GM15510 (cell line): ENCODE measurements around the gene DUSP15.

ENCODE experiments used
- POLR2A ChIP-seq: IDR thresholded peaks from 3 replicates; pipeline ENCODE4 v1.6.1; 2011; ENCODE audit warnings: borderline replicate concordance; ENCODE audit not compliant: insufficient read length; ENCODE audit errors: extremely low read depth

Gene DUSP15, protein sequence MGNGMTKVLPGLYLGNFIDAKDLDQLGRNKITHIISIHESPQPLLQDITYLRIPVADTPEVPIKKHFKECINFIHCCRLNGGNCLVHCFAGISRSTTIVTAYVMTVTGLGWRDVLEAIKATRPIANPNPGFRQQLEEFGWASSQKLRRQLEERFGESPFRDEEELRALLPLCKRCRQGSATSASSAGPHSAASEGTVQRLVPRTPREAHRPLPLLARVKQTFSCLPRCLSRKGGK

GRCh38 chr20:31869942-31870725 is at the start of gene DUSP15, which contains the start of gene TTLL9:
DUSP15 (minus strand) TSS chr20:31870527; CDS start chr20:31870337, 190 bp downstream.
TTLL9 (plus strand) TSS chr20:31870634; CDS start chr20:31871127, 493 bp downstream.
- TF ChIP-seq POLR2A: no peak

DNA sequence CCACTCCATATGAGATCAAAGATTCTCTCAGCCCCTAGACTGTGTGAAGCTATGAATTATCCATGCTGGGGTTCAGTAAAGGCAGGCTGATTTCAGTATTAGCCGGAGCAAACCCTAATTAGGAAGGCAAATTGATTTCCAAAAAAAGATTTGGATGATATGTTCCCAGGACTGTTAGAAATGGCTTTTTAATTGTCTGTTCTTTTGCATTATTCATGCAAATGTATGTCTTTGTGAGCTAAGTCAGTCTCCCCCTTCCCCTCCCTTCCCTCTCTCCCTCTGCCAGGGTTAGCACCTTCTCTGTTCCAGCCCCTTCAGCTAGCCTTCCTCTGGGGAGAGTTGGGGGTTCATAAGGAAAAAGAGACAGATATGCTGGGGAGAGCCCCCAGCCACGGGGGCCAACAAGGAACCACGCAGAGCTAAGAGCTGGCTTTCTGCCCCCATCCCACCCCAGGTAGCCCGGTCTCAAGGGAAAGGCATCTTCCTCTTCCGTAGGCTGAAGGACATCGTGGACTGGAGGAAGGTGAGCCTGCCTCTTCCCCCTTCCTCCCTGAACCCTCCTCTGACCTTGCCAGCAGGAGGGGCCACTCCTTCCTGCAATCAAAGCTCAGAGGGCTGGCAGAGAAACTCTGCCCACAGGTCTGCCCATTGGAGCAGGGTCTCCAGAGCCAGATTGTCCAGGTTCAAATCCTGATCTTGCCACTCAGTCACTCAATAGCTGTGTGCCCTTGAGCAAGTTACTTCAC is 49.3 kb upstream of the DUSP15 start:
- TF ChIP-seq POLR2A: no peak

DNA sequence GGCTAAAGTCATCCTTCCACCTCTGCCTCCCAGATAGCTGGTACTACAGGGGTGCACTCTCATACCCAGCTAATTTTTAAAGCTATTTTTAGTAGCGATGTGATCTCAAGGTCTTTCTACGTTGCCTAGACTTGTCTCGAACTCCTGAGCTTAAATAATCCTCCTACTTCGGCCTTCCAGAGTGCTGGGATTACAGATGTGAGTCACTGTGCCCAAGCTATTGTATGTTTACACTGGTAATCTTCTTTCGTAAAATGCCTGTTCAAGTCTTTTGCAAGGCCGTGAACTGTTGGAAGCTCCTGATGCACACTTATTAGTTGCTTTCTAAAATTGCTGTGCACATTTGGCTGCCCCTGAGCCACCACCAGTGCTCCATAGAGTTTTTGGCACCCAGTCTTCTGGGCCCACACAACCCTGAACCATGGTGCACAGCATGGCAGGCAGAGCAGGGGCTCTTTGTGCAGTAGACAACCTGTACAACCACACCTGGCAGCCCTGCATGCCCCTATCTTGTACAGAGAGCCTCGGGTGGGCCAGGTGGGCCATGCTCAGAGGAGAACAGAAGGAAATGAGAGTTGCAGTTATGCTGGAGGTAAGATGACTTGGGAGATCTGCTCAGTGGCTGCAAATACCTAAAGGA is 48.3 kb upstream of the DUSP15 start:
- TF ChIP-seq POLR2A: no peak

- no peak for TF ChIP-seq POLR2A
Observed at GRCh38 chr20:31916708-31917107, 46.4 kb upstream of the DUSP15 start.

- no peak for TF ChIP-seq POLR2A
Observed at GRCh38 chr20:31915491-31916280, 45.4 kb upstream of the DUSP15 start.

DNA sequence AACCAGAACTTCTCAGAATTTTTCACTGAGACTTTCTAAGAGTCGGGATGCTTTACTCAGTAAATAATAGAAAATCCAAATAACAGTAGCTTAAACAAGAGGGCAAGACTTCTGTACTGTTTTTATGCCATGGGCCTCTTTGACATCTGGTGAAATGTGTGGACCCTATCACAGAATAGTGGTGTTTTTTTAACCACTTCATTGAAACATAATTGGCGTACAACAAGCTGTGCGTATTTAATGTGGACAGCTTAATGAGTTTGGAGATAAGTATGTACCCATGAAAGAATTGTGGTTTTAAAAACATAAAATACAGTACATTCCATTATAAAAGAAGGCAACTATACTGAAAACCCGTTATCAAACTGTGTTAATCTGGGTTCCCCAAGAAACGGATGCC is 43.8 kb upstream of the DUSP15 start:
- no peak for TF ChIP-seq POLR2A

GRCh38 chr20:31913431-31914157 is 43.3 kb upstream of the DUSP15 start:
- no peak for TF ChIP-seq POLR2A

GRCh38 chr20:31910071-31910803 is 39.9 kb upstream of the DUSP15 start:
- no peak for TF ChIP-seq POLR2A

DNA sequence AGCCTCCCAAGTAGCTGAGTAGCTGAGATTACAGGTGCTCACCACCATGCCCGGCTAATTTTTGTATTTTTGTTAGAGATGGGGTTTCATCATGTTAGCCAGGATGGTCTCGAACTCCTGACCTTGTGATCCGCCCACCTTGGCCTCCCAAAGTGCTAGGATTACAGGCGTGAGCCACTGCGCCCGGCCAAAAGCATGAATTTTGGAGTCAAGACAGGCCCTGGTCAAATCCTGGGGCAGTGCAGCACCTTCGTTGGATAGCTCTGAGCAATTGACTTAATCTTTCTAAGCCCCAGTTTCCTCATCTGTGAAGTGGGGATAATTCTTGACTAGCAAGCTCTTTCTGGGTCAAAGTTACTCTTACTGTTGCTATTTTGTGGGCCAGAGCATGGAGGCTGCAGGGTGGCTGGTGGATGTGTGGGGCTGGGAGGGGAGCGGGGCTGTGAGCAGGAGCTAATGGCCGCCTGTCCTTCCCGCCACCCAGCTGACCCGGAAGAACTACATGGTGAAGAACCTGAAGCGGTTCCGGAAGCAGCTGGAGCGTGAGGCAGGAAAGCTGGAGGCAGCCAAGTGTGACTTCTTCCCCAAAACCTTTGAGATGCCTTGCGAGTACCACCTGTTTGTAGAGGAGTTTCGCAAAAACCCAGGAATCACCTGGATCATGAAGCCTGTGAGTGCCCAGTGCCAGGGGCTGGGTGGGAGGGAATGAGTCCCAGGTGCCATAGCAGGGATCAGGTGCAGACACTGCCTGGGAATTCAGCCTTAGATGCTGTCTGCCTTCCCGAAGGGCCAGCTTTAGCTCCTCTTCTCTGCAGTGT is 39.1 kb upstream of the DUSP15 start:
- no peak for TF ChIP-seq POLR2A

GRCh38 chr20:31908424-31908823 is 38.1 kb upstream of the DUSP15 start:
- no peak for TF ChIP-seq POLR2A

- no peak for TF ChIP-seq POLR2A
Observed at GRCh38 chr20:31908016-31908415, 37.7 kb upstream of the DUSP15 start.

DNA sequence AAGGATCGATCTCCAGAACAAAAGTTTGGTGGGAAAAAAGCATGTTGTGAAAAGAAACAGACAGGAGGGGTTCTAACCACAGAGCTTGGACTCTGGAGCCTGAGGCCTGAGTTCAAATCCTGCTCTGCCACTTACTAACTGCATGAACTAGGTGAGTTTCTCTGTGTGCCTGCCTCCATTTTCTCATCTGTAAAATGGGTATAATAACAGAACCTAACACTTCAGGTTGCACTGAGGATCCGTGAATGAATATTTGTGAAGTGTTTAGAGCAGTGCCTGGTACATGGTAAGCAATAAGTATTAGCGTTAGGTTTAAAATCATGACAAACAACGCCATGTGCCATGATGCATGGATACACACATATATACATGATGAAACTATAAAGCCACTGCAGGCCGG is 36.7 kb upstream of the DUSP15 start:
- no peak for TF ChIP-seq POLR2A
